HUES48 (cell line): ENCODE data around the gene ZBTB24.
"Not testable (repeated sequence)": the region's sequence is repeated elsewhere in the genome, so short reads cannot be mapped to it uniquely, and the experiment has no call there.

ENCODE experiments used
- H3K27ac ChIP-seq: one replicate; pipeline ENCODE4 v1.7.0; 2013; ENCODE audit warnings: low read depth, low read length, inconsistent platforms
- H3K27me3 ChIP-seq: 2 replicates; pipeline ENCODE4 v1.6.1; 2013; ENCODE audit warnings: mild to moderate bottlenecking, low read length; ENCODE audit not compliant: control insufficient read depth, insufficient read depth
- H3K36me3 ChIP-seq: 2 replicates; pipeline ENCODE4 v1.6.1; 2013; ENCODE audit warnings: low read length; ENCODE audit not compliant: control insufficient read depth, insufficient read depth
- H3K4me1 ChIP-seq: 2 replicates; pipeline ENCODE4 v1.6.1; 2013; ENCODE audit warnings: mild to moderate bottlenecking, low read length; ENCODE audit not compliant: control insufficient read depth, insufficient read depth
- H3K4me3 ChIP-seq: 2 replicates; pipeline ENCODE4 v1.5.1; 2013; ENCODE audit warnings: mild to moderate bottlenecking, low read depth, low read length
- H3K9ac ChIP-seq: 2 replicates; pipeline ENCODE4 v1.6.1; 2013; ENCODE audit warnings: mild to moderate bottlenecking, low read depth, low read length, moderate library complexity
- H3K9me3 ChIP-seq: 2 replicates; pipeline ENCODE4 v1.6.1; 2013; ENCODE audit warnings: low read length; ENCODE audit not compliant: control insufficient read depth, insufficient read depth

The ZBTB24 gene

GRCh38 chr6:109482905-109483734, at the start of gene ZBTB24:
Gene ZBTB24 (minus strand): TSS chr6:109483219. CDS start chr6:109482026, 1,193 bp downstream.
- peak within 1 kb of the TSS; percentile 71 for H3K27ac ChIP-seq
- no peaks in the 10 kb centered on the region for H3K9me3 ChIP-seq
- peak within 1 kb of the TSS; percentile 29; the same call in 1 of the 2 replicates for H3K9ac ChIP-seq
- H3K36me3 ChIP-seq: peaks cover 28% of the 10 kb centered on the region
- H3K27me3 ChIP-seq: no peaks in the 10 kb centered on the region
- peak within 1 kb of the TSS; percentile 80 for H3K4me3 ChIP-seq
- H3K4me1 ChIP-seq: peaks cover 39% of the 10 kb centered on the region

- Histone ChIP-seq H3K36me3 (no peaks in the 10 kb centered on the region), H3K4me1 (peaks cover 9% of the 10 kb centered on the region), H3K27ac (no peak overlapping the region), H3K27me3 (no peaks in the 10 kb centered on the region), H3K4me3 (no peak overlapping the region), H3K9ac (no peak overlapping the region), H3K9me3 (no peaks in the 10 kb centered on the region)
Measured at GRCh38 chr6:109531446-109531845, 48.4 kb upstream of the ZBTB24 start.

DNA sequence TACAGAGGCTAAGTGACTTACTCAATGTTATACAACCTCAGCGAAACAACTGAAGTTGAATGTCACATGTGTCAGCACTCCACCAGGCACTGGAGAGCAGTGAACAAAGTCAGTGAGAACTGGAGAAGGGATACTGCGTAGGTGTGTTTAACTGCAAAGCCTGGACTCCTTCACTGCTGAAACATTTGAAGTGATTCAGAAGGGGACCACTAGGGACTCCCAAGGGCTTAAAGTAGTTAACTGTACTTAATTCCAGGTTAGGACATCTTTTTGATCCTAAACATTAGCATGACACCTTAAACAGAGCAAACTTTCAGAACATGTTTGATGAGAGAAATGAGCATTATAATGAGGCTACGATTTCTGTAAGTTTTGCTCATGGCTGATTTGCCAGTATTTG, 45.0 kb upstream of the ZBTB24 start:
- Histone ChIP-seq H3K36me3 (no peaks in the 10 kb centered on the region), H3K27ac (no peak overlapping the region), H3K9ac (no peak overlapping the region), H3K27me3 (no peaks in the 10 kb centered on the region), H3K9me3 (peaks cover 13% of the 10 kb centered on the region), H3K4me1 (peaks cover 10% of the 10 kb centered on the region), H3K4me3 (no peak overlapping the region)

DNA sequence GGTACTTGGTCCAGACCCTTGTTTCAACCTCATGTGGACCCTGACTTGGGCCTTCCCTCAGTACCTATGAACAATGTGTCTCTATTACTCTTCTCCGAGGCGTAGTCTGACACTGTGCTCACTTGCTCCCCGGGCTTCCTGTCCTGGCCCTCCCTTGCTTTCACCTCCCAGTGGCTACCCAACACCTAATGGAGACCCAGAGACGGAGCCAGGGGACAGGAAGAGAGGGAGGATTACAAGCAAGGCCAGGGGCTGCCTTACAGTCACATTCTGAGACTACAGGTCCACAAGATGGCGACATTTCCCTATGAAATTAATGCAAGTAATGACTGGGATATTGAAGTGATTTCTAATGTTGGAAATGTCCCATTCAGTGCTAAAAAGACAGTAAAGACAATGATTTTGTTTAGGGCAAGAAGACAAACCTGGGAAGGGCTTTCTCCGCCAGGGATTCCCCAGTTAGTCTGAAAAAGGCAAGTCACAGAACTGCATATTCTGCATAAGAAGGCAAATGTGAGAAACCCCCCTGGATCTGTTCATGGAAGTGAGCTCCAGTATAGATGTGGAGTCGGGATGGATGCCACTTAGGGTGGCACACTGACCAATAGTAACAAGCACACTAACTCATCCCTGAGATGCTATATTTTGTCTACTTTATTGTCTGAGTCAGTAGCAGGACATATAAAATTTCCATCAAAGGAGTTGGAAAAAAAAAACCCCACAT, 44.0 kb upstream of the ZBTB24 start:
- H3K27me3 ChIP-seq: no peaks in the 10 kb centered on the region
- no peak overlapping the region for H3K9ac ChIP-seq
- H3K9me3 ChIP-seq: peaks cover 13% of the 10 kb centered on the region
- H3K27ac ChIP-seq: no peak overlapping the region
- peaks cover 10% of the 10 kb centered on the region for H3K4me1 ChIP-seq
- no peak overlapping the region for H3K4me3 ChIP-seq
- H3K36me3 ChIP-seq: no peaks in the 10 kb centered on the region

DNA sequence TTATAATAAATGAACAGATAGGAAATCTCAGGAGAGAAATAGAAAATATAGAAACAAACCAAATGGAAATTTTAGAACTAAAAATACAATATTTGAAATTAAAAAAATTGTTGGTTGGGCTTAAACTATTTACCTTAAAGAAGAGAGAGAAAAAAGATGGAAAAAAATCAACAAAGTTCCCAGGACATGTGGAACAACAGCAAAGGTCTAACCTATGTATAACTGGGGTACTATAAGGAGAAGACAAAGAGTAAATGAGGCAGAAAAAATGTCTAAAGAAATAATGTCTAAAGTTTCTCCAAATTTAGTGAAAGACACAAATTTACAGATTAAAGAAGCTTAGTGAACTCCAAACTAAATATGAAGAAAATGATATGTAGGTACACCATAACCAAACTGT, 41.1 kb upstream of the ZBTB24 start:
- H3K4me3 ChIP-seq: no peak overlapping the region
- no peak overlapping the region for H3K27ac ChIP-seq
- H3K36me3 ChIP-seq: no peaks in the 10 kb centered on the region
- H3K4me1 ChIP-seq: peaks cover 10% of the 10 kb centered on the region
- peaks cover 13% of the 10 kb centered on the region for H3K9me3 ChIP-seq
- no peaks in the 10 kb centered on the region for H3K27me3 ChIP-seq
- no peak overlapping the region for H3K9ac ChIP-seq

DNA sequence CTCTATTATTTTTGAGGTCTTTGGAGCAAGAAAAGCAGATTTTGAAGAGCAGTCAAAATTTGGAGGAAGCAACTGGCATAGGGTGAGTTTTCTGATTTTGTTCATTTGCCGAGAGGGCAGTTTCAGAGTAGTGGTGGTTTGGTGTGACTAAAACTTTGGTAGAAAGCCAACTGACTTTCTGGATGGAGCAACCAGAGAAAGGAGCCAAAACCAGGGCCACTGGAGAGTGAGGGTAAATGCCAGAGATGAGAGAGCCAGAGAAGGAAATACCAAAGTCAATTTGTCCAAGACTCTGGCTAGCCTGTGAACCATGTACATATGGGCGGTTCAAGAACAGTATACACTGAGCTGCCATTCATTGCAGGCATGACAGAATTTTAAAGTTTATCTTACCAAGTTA, 40.5 kb upstream of the ZBTB24 start:
- Histone ChIP-seq H3K9ac (no peak overlapping the region), H3K27ac (no peak overlapping the region), H3K4me3 (no peak overlapping the region), H3K27me3 (no peaks in the 10 kb centered on the region), H3K9me3 (peaks cover 13% of the 10 kb centered on the region), H3K4me1 (peaks cover 10% of the 10 kb centered on the region), H3K36me3 (no peaks in the 10 kb centered on the region)

DNA sequence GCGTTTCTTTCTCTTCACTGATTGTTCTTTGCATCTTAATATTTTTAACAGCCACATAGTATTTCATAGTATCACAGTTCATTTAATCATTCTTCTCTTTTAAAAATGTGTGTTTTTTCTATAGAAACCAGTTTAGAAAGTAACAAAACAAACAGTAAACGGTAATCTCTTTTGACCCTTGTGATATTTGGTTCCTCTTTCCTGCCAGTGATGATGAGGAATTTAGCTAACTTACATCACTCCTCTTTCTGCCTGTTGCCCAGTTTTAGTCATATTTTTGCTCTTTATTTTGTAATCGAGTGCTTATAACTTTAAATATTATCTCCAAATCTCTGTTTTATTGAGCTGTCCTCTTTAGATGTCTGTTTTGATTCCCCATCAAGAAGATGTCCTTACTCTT, 38.1 kb upstream of the ZBTB24 start:
- Histone ChIP-seq H3K9me3 (peaks cover 13% of the 10 kb centered on the region), H3K36me3 (no peaks in the 10 kb centered on the region), H3K27ac (no peak overlapping the region), H3K9ac (no peak overlapping the region), H3K4me1 (no peaks in the 10 kb centered on the region), H3K27me3 (no peaks in the 10 kb centered on the region), H3K4me3 (no peak overlapping the region)

DNA sequence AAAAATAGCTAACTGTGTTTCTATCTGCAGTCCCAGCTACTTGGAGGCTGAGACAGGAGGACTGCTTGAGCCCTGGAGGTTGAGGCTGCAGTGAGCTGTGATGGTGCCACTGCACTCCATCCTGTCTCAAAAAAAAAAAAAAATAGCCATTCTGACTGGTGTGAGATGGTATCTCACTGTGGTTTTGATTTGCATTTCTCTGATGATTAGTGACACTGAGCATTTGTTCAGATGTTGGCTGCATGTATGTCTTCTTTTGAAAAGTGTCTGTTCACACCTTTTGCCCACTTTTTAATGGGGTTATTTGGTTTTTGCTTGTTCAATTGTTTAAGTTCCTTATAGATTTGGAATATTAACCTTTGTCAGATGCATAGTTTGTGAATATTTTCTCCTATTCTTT, 36.6 kb upstream of the ZBTB24 start:
- not testable (repeated sequence) for H3K27ac ChIP-seq, H3K4me3 ChIP-seq, H3K9ac ChIP-seq, H3K4me1 ChIP-seq, H3K27me3 ChIP-seq, H3K36me3 ChIP-seq
- H3K9me3 ChIP-seq: peaks cover 12% of the 10 kb centered on the region

- peaks cover 26% of the 10 kb centered on the region for H3K4me1 ChIP-seq
- H3K27me3 ChIP-seq: no peaks in the 10 kb centered on the region
- no peak overlapping the region for H3K27ac ChIP-seq
- no peak overlapping the region for H3K4me3 ChIP-seq
- no peak overlapping the region for H3K9ac ChIP-seq
- H3K36me3 ChIP-seq: no peaks in the 10 kb centered on the region
- H3K9me3 ChIP-seq: 0 out of 2 replicates have a peak, but pooled peaks cover under 1% of the 10 kb centered on the region
Measured at GRCh38 chr6:109516929-109517328, 33.9 kb upstream of the ZBTB24 start.

- H3K4me3 ChIP-seq: no peak overlapping the region
- no peak overlapping the region for H3K27ac ChIP-seq
- H3K9ac ChIP-seq: no peak overlapping the region
- H3K9me3 ChIP-seq: peaks cover 10% of the 10 kb centered on the region
- H3K4me1 ChIP-seq: peaks cover 26% of the 10 kb centered on the region
- H3K27me3 ChIP-seq: no peaks in the 10 kb centered on the region
- no peaks in the 10 kb centered on the region for H3K36me3 ChIP-seq
Measured at GRCh38 chr6:109515781-109516409, 32.9 kb upstream of the ZBTB24 start.

GRCh38 chr6:109514946-109515345, 31.9 kb upstream of the ZBTB24 start:
- peaks cover 19% of the 10 kb centered on the region for H3K9me3 ChIP-seq
- H3K36me3 ChIP-seq: no peaks in the 10 kb centered on the region
- H3K4me3 ChIP-seq: no peak overlapping the region
- H3K9ac ChIP-seq: no peak overlapping the region
- H3K27me3 ChIP-seq: no peaks in the 10 kb centered on the region
- H3K27ac ChIP-seq: peak overlapping the region; percentile 92
- peaks cover 26% of the 10 kb centered on the region for H3K4me1 ChIP-seq
